Effector memory CD4-positive, alpha-beta T cell (primary cell): ENCODE results near the gene PECR.
A peak's percentile ranks its signal among the peaks of the same experiment; 100 is the strongest.

Experiments
- DNase-seq, 3 donors: peaks; one replicate each; pipeline ENCODE4 v3.0.0-alpha.2; 2020
- H3K27ac ChIP-seq: 2 replicates; pipeline ENCODE4 v1.7.0; 2013; ENCODE audit warnings: mild to moderate bottlenecking, low read length, moderate library complexity; ENCODE audit not compliant: insufficient read depth, poor library complexity, severe bottlenecking
- H3K27me3 ChIP-seq: replicated peaks from 2 replicates; pipeline ENCODE4 v1.7.0; 2013; ENCODE audit warnings: mild to moderate bottlenecking, low read length; ENCODE audit not compliant: insufficient read depth, control insufficient read depth, poor library complexity, severe bottlenecking
- H3K36me3 ChIP-seq: 2 replicates; pipeline ENCODE4 v1.7.0; 2013; ENCODE audit warnings: mild to moderate bottlenecking, low read length, moderate library complexity; ENCODE audit not compliant: control insufficient read depth, insufficient read depth
- H3K4me1 ChIP-seq: 2 replicates; pipeline ENCODE4 v1.7.0; 2013; ENCODE audit warnings: low read length, mild to moderate bottlenecking; ENCODE audit not compliant: control insufficient read depth, insufficient read depth, poor library complexity, severe bottlenecking
- H3K4me3 ChIP-seq: 2 replicates; pipeline ENCODE4 v1.7.0; 2013; ENCODE audit warnings: low read length, low read depth, mild to moderate bottlenecking; ENCODE audit not compliant: insufficient read depth, poor library complexity, severe bottlenecking
- H3K9me3 ChIP-seq: 2 replicates; pipeline ENCODE4 v1.7.0; 2013; ENCODE audit warnings: mild to moderate bottlenecking, low read length, moderate library complexity; ENCODE audit not compliant: control insufficient read depth

The PECR gene

GRCh38 chr2:216008387-216008786, 73.2 kb downstream of the PECR start:
- peaks cover 16% of the 10 kb centered on the region for H3K4me1 ChIP-seq
- no peaks in the 10 kb centered on the region for H3K27me3 ChIP-seq
- H3K36me3 ChIP-seq: no peaks in the 10 kb centered on the region
- DNase-seq: no peak
- H3K4me3 ChIP-seq: no peak overlapping the region
- no peak overlapping the region for H3K27ac ChIP-seq
- no peaks in the 10 kb centered on the region for H3K9me3 ChIP-seq

- Histone ChIP-seq H3K4me3 (no peak overlapping the region), H3K27ac (no peak overlapping the region), H3K36me3 (no peaks in the 10 kb centered on the region), H3K4me1 (peaks cover 10% of the 10 kb centered on the region), H3K27me3 (no peaks in the 10 kb centered on the region), H3K9me3 (no peaks in the 10 kb centered on the region)
- peak in 2 of 3 donors; percentile 22 to 33 for DNase-seq
Observed at GRCh38 chr2:216006164-216006663, 75.4 kb downstream of the PECR start.

GRCh38 chr2:216004697-216005283, 76.8 kb downstream of the PECR start:
- no peak overlapping the region for H3K4me3 ChIP-seq
- H3K27me3 ChIP-seq: no peaks in the 10 kb centered on the region
- no peaks in the 10 kb centered on the region for H3K36me3 ChIP-seq
- no peaks in the 10 kb centered on the region for H3K9me3 ChIP-seq
- DNase-seq: no peak
- peaks cover 10% of the 10 kb centered on the region for H3K4me1 ChIP-seq
- H3K27ac ChIP-seq: no peak overlapping the region

GRCh38 chr2:216003876-216004696, 77.5 kb downstream of the PECR start:
- Histone ChIP-seq H3K4me1 (peaks cover 10% of the 10 kb centered on the region), H3K27me3 (no peaks in the 10 kb centered on the region), H3K4me3 (no peak overlapping the region), H3K9me3 (no peaks in the 10 kb centered on the region), H3K27ac (no peak overlapping the region), H3K36me3 (no peaks in the 10 kb centered on the region)
- DNase-seq: no peak

GRCh38 chr2:216002693-216003092, 78.9 kb downstream of the PECR start:
- Histone ChIP-seq H3K36me3 (no peaks in the 10 kb centered on the region), H3K4me1 (peaks cover 10% of the 10 kb centered on the region), H3K9me3 (no peaks in the 10 kb centered on the region), H3K27ac (no peak overlapping the region), H3K4me3 (no peak overlapping the region), H3K27me3 (no peaks in the 10 kb centered on the region)
- DNase-seq: no peak

- H3K36me3 ChIP-seq: no peaks in the 10 kb centered on the region
- DNase-seq: no peak
- peaks cover 10% of the 10 kb centered on the region for H3K4me1 ChIP-seq
- H3K4me3 ChIP-seq: no peak overlapping the region
- no peaks in the 10 kb centered on the region for H3K9me3 ChIP-seq
- H3K27me3 ChIP-seq: no peaks in the 10 kb centered on the region
- H3K27ac ChIP-seq: no peak overlapping the region
Observed at GRCh38 chr2:216002101-216002678, 79.4 kb downstream of the PECR start.

- H3K9me3 ChIP-seq: no peaks in the 10 kb centered on the region
- H3K4me3 ChIP-seq: no peak overlapping the region
- no peak for DNase-seq
- H3K27me3 ChIP-seq: no peaks in the 10 kb centered on the region
- no peaks in the 10 kb centered on the region for H3K36me3 ChIP-seq
- peaks cover 6% of the 10 kb centered on the region for H3K4me1 ChIP-seq
- no peak overlapping the region for H3K27ac ChIP-seq
Observed at GRCh38 chr2:216001216-216002100, 80.2 kb downstream of the PECR start.

- no peaks in the 10 kb centered on the region for H3K36me3 ChIP-seq
- no peak overlapping the region for H3K27ac ChIP-seq
- no peak overlapping the region for H3K4me3 ChIP-seq
- H3K9me3 ChIP-seq: no peaks in the 10 kb centered on the region
- no peaks in the 10 kb centered on the region for H3K4me1 ChIP-seq
- H3K27me3 ChIP-seq: no peaks in the 10 kb centered on the region
- no peak for DNase-seq
Observed at GRCh38 chr2:215998636-215999035, 83.0 kb downstream of the PECR start.

- H3K36me3 ChIP-seq: no peaks in the 10 kb centered on the region
- H3K4me1 ChIP-seq: no peaks in the 10 kb centered on the region
- no peak overlapping the region for H3K27ac ChIP-seq
- H3K27me3 ChIP-seq: no peaks in the 10 kb centered on the region
- no peak for DNase-seq
- H3K4me3 ChIP-seq: no peak overlapping the region
- no peaks in the 10 kb centered on the region for H3K9me3 ChIP-seq
Observed at GRCh38 chr2:215997219-215997618, 84.4 kb downstream of the PECR start.
